Endothelial cell of umbilical vein (primary cell): Measurements from ENCODE around the gene TIMM17A. TPM values are rescaled to one million over a fixed set of nuclear protein-coding genes. Genes with fewer than 3 reads are reported as not detected.

ENCODE experiments used
- BruUV-seq: library from RNA; stranded (reverse); fragments of 400-500 nt; replicated peaks from 2 replicates; lab custom pipeline; 2021; lab: Mats Ljungman, UMichigan
- CTCF ChIA-PET: fragments of 300-600, 350-600 bp; sonication (Branson Sonifier 250); formaldehyde crosslinking; loops from one replicate; lab custom pipeline; 2021; ENCODE audit warnings: antibody characterized with exemption, inconsistent platforms; lab: Charles Lee
- POLR2A ChIA-PET: fragments of 300-600, 350-600 bp; sonication (Branson Sonifier 250); formaldehyde crosslinking; loops from one replicate; lab custom pipeline; 2021; ENCODE audit warnings: antibody characterized with exemption, inconsistent platforms; lab: Charles Lee
- DNase-seq: peaks from one replicate; pipeline ENCODE4 v3.0.0-alpha.2; 2011; ENCODE audit warnings: low read depth, low spot score
- FAIRE-seq: peaks from 2 replicates; lab custom pipeline; 2011; peaks lifted over from hg19 to GRCh38; lab: Jason Lieb, UNC
- H2AFZ ChIP-seq: 2 replicates; pipeline ENCODE4 v1.6.0; 2012; ENCODE audit warnings: low read depth, low read length, control low read depth, inconsistent platforms
- H3K27ac ChIP-seq: 2 replicates; pipeline ENCODE4 v1.5.1; 2011; ENCODE audit warnings: low read depth, mild to moderate bottlenecking, control low read depth, low read length, moderate library complexity; ENCODE audit not compliant: insufficient read depth
- H3K27me3 ChIP-seq, 2 experiments: 2 replicates each; pipeline versions ENCODE4 v1.6.0 to v1.6.1; 2011; ENCODE audit warnings: low read length in 2 of 2, mixed read lengths in 1 of 2; ENCODE audit not compliant: control insufficient read depth in 2 of 2, insufficient read depth in 2 of 2
- H3K36me3 ChIP-seq, 2 experiments: 2 replicates in 1 of 2; 3 replicates in 1 of 2; pipeline ENCODE4 v1.5.1; 2011; ENCODE audit warnings: low read length in 2 of 2, mild to moderate bottlenecking in 1 of 2, moderate library complexity in 1 of 2; ENCODE audit not compliant: control insufficient read depth in 2 of 2, insufficient read depth in 2 of 2; ENCODE audit errors: extremely low read depth in 1 of 2
- H3K4me1 ChIP-seq: 3 replicates; pipeline ENCODE4 v1.5.1; 2011; ENCODE audit warnings: mild to moderate bottlenecking, low read length; ENCODE audit not compliant: control insufficient read depth, insufficient read depth; ENCODE audit errors: extremely low read depth
- H3K4me2 ChIP-seq: 2 replicates; pipeline ENCODE4 v1.6.1; 2011; ENCODE audit warnings: low read length, control low read depth, mixed read lengths; ENCODE audit not compliant: insufficient read depth
- H3K4me3 ChIP-seq, 3 experiments: fragments of 200-600 bp in 1 of 3; sonication (generic), shearing (Covaris generic) in 1 of 3; replicated peaks in 1 of 3; 2 replicates each; pipeline ENCODE4 v1.5.1; 2011 to 2016; ENCODE audit warnings: control low read depth in 3 of 3, low read length in 3 of 3, mild to moderate bottlenecking in 2 of 3, inconsistent platforms in 1 of 3, low read depth in 1 of 3, moderate library complexity in 1 of 3; ENCODE audit not compliant: insufficient read depth in 1 of 3
- H3K79me2 ChIP-seq: 2 replicates; pipeline ENCODE4 v1.6.0; 2012; ENCODE audit warnings: low read length, inconsistent platforms; ENCODE audit not compliant: control insufficient read depth, insufficient read depth
- H3K9ac ChIP-seq: replicated peaks from 2 replicates; pipeline ENCODE3; 2011; ENCODE audit warnings: low read length, control low read depth; ENCODE audit not compliant: insufficient read depth; ENCODE audit errors: extremely low read depth
- H3K9me1 ChIP-seq: replicated peaks from 3 replicates; pipeline ENCODE4 v1.6.0; 2011; ENCODE audit warnings: mild to moderate bottlenecking, low read length; ENCODE audit not compliant: control insufficient read depth, insufficient read depth; ENCODE audit errors: extremely low read depth
- H3K9me3 ChIP-seq: replicated peaks from 2 replicates; pipeline ENCODE4 v1.5.1; 2012; ENCODE audit warnings: low read length, inconsistent platforms; ENCODE audit not compliant: control insufficient read depth, insufficient read depth
- H4K20me1 ChIP-seq: replicated peaks from 2 replicates; pipeline ENCODE3; 2011; ENCODE audit warnings: mild to moderate bottlenecking, low read length; ENCODE audit not compliant: control insufficient read depth, insufficient read depth; ENCODE audit errors: extremely low read depth
- EZH2 ChIP-seq: IDR thresholded peaks from 2 replicates; pipeline ENCODE4 v1.6.1; 2012; ENCODE audit warnings: borderline replicate concordance, low read depth, mild to moderate bottlenecking, moderate library complexity, low read length, inconsistent platforms; ENCODE audit not compliant: severe bottlenecking
- FOS ChIP-seq: IDR thresholded peaks from 2 replicates; pipeline ENCODE4 v1.6.1; 2011; ENCODE audit warnings: mild to moderate bottlenecking, low read length, moderate library complexity, borderline replicate concordance; ENCODE audit not compliant: insufficient read depth
- GATA2 ChIP-seq: IDR thresholded peaks from 2 replicates; pipeline ENCODE4 v1.7.0; 2011; ENCODE audit warnings: low read depth, mild to moderate bottlenecking, moderate library complexity, mixed read lengths, low read length; ENCODE audit not compliant: insufficient read length, insufficient read depth
- JUN ChIP-seq: IDR thresholded peaks from 2 replicates; pipeline ENCODE4 v1.6.1; 2011; ENCODE audit warnings: borderline replicate concordance, low read depth; ENCODE audit not compliant: insufficient read length, insufficient read depth
- MYC ChIP-seq: IDR thresholded peaks from one replicate; pipeline ENCODE4 v1.6.1; 2011; ENCODE audit warnings: mild to moderate bottlenecking, low read depth, low read length
- POLR2A ChIP-seq: IDR thresholded peaks from 2 replicates; pipeline ENCODE4 v1.6.1; 2012; ENCODE audit warnings: low read depth, mild to moderate bottlenecking, control low read depth, low read length
- POLR2AphosphoS5 ChIP-seq: IDR thresholded peaks from 2 replicates; pipeline ENCODE4 v1.6.1; 2012; ENCODE audit warnings: low read depth, mild to moderate bottlenecking, control low read depth, low read length, moderate library complexity; ENCODE audit not compliant: insufficient read depth
- dilution Hi-C: fragments of 300-500 bp; cut with MboI; formaldehyde crosslinking; loops from one replicate; pipeline ENCODE4 v1.15.0; 2019; ENCODE audit warnings: low sequenced_read_pairs; ENCODE audit not compliant: extremely low pct_ligation_motif_present
- intact Hi-C: fragments of 100-400 bp; cut with micrococcal nuclease; formaldehyde crosslinking; loops from one replicate; pipeline ENCODE4 v1.10.0; 2022
- polyA plus RNA-seq, 4 experiments: library from polyadenylated mRNA; depleted of rRNA in 3 of 4; stranded (reverse) in 3 of 4; unstranded in 1 of 4; fragments of >200 nt; gene quantifications; 2 replicates each; pipeline versions ENCODE4 v1.2.1 to v1.2.3, GENCODE V29; 2011 to 2012; ENCODE audit warnings: missing spikeins in 1 of 4
- total RNA-seq: library from RNA; stranded (reverse); gene quantifications from 2 replicates; pipeline ENCODE4 v1.2.3, GENCODE V29; 2021
- TF ChIP-seq, protein P1 (sequence below): IDR thresholded peaks from 2 replicates; pipeline ENCODE4 v1.6.1; 2011; ENCODE audit not compliant: insufficient read depth, insufficient read length
- TF ChIP-seq, protein P2 (sequence below), 2 donors: IDR thresholded peaks; 1 replicate in 1 of 2; 2 replicates in 1 of 2; pipeline ENCODE4 v1.5.1; 2011; ENCODE audit warnings: low read length in 2 of 2, mild to moderate bottlenecking in 2 of 2, moderate library complexity in 2 of 2, control low read depth in 1 of 2, inconsistent platforms in 1 of 2, low read depth in 1 of 2; ENCODE audit not compliant: insufficient read depth in 1 of 2; ENCODE audit errors: extremely low read depth in 1 of 2

Gene TIMM17A
- total and polyA plus RNA-seq, 2 donors (not counting 3 experiments of a cell fraction or from before 2014, with no cell fraction given), result 57.9 to 105 TPM

DNA sequence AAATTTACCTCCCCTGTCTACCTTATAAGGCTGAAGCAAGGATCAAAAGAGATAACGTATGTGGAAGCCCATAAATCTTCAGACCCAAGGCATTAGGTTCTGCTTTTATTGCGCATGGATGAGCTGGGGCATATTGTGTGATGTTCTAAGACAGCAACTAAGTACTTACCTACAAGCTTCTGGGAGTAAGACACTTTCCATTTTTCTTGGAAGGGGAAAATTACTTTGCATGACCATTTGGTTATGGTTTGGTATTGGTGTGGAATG is 30.1 kb upstream of the TIMM17A start:
- Histone ChIP-seq H2AFZ (no peak overlapping the region), H3K9ac (no peak overlapping the region), H4K20me1 (no peaks in the 10 kb centered on the region), H3K27me3 (peaks cover 2 to 8% of the 10 kb centered on the region in 2 experiments), H3K4me3 (no peak overlapping the region), H3K4me1 (no peaks in the 10 kb centered on the region), H3K4me2 (no peak overlapping the region), H3K27ac (no peak overlapping the region), H3K9me3 (no peaks in the 10 kb centered on the region), H3K79me2 (no peaks in the 10 kb centered on the region), H3K9me1 (no peaks in the 10 kb centered on the region), H3K36me3 (no peaks in the 10 kb centered on the region)
- ChIA-PET POLR2A (no interaction called here), CTCF (interaction anchor here (1.2 to 2.1 kb wide), 4 partner anchors 14 to 29 kb away, joined by 4 to 7 read pairs (median 4); partner anchors contain the start of gene LMOD1)
- BruUV-seq, result no TSS peak
- dilution Hi-C loops, result no loop called here
- TF ChIP-seq POLR2AphosphoS5, result no peak
- TF ChIP-seq, protein P1, sequence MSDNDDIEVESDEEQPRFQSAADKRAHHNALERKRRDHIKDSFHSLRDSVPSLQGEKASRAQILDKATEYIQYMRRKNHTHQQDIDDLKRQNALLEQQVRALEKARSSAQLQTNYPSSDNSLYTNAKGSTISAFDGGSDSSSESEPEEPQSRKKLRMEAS, result no peak
- TF ChIP-seq EZH2, result no peak
- TF ChIP-seq JUN, result no peak
- TF ChIP-seq GATA2, result no peak
- TF ChIP-seq, protein P2, sequence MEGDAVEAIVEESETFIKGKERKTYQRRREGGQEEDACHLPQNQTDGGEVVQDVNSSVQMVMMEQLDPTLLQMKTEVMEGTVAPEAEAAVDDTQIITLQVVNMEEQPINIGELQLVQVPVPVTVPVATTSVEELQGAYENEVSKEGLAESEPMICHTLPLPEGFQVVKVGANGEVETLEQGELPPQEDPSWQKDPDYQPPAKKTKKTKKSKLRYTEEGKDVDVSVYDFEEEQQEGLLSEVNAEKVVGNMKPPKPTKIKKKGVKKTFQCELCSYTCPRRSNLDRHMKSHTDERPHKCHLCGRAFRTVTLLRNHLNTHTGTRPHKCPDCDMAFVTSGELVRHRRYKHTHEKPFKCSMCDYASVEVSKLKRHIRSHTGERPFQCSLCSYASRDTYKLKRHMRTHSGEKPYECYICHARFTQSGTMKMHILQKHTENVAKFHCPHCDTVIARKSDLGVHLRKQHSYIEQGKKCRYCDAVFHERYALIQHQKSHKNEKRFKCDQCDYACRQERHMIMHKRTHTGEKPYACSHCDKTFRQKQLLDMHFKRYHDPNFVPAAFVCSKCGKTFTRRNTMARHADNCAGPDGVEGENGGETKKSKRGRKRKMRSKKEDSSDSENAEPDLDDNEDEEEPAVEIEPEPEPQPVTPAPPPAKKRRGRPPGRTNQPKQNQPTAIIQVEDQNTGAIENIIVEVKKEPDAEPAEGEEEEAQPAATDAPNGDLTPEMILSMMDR (IDR thresholded peaks at IDR 0.05; ENCODE audit: extremely low read depth in 1 of 2, insufficient read depth in 1 of 2, low read depth in 1 of 2, low read length in 2 of 2), result no peak
- TF ChIP-seq POLR2A, result no peak
- TF ChIP-seq FOS, result no peak
- TF ChIP-seq MYC, result no peak
- intact Hi-C loops, result no loop called here
- DNase-seq (no peak), FAIRE-seq (no peak)
